Left renal pelvis (tissue), 4 donors: Measurements from ENCODE around the gene CFAP20. TPM values are rescaled to one million over a fixed set of nuclear protein-coding genes. Genes with fewer than 3 reads are reported as not detected.
"Not testable (repeated sequence)": the region's sequence is repeated elsewhere in the genome, so short reads cannot be mapped to it uniquely, and the experiment has no call there.

Experiments
- DNase-seq, 4 donors: peaks; one replicate each; pipeline ENCODE4 v3.0.0-alpha.2; 2013; ENCODE audit warnings: low read depth in 4 of 4, low spot score in 3 of 4
- polyA plus RNA-seq, 4 donors: library from polyadenylated mRNA; unstranded; fragments of 120-200 nt; gene quantifications; one replicate each; pipeline ENCODE4 v1.2.1, GENCODE V29; 2013; ENCODE audit not compliant: insufficient read length in 4 of 4

Gene CFAP20
- polyA plus RNA-seq, 4 donors = 63.0 to 80.3 (median 71.9) TPM

- DNase-seq = no peak
Observed at GRCh38 chr16:58099097-58099955, 29.9 kb downstream of the CFAP20 start.

GRCh38 chr16:58098207-58099096 is 30.7 kb downstream of the CFAP20 start:
- no peak for DNase-seq

DNA sequence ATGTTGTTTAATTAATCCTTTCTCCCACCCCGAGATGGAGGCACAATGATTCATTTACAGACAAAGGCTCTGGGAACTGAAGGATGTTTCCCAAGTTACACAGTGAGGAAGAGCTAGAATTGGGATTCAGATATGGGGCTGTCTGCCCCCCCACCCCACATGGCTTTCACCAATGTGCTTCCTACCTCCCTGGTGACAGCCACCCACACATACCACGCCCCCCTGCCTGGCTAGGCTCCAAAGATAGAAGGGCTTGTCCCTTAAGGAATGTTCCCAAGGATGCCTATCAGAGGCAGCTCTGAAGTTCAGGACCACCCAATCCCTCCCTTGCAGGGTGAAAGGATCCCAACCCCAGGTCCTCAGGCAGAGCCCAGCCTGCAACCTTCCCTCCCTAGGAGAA is 32.9 kb downstream of the CFAP20 start:
- no peak for DNase-seq

DNA sequence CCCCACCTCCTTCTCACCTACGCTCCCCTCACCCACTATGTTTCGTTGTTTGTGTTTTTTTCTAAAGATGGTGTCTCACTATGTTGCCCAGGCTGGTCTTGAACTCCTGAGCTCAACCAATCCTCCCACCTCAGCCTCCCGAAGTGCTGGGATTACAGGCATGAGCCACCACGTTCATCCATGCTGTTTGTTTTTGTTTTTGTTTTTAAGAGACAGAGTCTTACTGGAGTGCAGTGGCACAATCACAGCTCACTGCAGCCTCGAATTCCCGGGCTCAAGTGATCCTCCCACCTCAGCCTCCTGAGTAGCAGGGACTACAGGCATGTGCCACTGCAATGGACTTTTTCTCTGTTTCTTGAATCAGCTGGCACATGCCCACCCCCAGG is 33.6 kb downstream of the CFAP20 start:
- not testable (repeated sequence) for DNase-seq

DNA sequence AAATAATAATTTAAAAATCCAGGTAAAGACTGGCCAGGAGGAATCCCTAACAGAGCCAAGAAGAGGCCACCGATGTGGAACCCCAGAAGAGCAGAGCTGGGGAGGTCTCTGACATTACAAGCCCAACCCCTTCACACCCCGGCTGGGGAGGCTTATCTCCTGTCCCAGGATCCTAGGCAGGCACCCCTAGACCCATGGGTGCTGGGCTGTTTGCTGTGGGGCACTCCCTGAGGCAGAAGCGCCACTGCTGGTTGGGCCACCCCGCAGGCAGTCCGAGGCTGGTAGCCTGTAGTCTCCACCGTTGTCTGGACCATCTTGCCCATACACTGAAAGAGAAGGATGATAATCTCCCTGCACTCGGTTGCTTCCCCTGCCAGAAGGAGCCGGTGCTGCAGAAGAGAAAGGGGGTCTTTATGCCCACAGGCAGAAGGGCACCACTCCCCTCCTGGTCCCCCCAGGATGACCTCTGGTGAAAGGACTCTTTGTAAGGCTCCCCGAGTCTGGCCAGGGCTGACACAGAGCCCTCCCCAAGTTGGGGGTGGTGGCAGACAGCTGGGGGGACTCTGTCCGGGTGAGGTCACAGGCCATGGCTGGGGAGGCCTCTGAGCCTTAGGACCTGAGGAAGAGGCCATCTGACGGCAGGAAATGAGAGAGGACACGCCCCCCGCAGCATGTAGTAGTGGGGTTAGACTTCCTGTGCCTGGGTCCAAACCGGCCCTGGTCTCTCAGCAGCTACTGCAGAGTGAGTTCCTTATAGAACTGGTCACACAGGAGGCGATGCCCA is 34.2 kb downstream of the CFAP20 start:
- no peak for DNase-seq

- DNase-seq = no peak
Observed at GRCh38 chr16:58094026-58094425, 35.2 kb downstream of the CFAP20 start.

DNA sequence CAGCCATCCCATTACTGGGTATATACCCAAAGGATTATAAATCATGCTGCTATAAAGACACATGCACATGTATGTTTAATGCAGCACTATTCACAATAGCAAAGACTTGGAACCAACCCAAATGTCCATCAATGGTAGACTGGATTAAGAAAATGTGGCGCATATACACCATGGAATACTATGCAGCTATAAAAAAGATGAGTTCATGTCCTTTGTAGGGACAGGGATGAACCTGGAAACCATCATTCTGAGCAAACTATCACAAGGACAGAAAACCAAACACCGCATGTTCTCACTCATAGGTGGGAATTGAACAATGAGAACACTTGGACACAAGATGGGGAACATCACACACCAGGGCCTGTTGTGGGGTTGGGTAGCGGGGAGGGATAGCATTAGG is 38.8 kb downstream of the CFAP20 start:
- not testable (repeated sequence) for DNase-seq

GRCh38 chr16:58088091-58088490 is 41.1 kb downstream of the CFAP20 start:
- no peak for DNase-seq

DNA sequence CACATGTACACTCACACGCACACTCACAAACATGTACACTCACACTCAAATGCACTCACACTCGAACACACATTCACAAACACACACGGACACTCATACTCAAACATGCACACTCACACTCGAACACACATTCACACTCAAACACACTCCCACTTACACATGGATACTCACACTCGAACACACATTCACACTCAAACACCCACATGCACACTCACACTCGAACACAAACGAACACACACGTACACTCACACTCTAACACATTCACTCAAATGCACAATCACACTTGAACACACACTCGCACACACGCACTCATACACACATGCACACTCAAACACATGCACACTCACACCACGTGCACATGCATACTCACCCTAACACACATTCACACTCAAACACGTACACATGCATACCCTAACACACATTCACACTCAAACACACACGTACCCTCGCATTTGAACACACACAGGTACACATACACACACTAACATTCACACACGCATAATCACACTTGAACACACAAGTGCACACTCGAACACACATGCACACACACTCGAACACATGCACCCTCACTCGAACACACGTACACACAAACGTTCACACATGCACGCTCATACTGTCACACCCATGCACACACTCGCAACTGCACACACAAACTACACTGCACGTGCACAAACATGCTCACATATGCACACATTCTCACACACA is 41.8 kb downstream of the CFAP20 start:
- no peak for DNase-seq

DNA sequence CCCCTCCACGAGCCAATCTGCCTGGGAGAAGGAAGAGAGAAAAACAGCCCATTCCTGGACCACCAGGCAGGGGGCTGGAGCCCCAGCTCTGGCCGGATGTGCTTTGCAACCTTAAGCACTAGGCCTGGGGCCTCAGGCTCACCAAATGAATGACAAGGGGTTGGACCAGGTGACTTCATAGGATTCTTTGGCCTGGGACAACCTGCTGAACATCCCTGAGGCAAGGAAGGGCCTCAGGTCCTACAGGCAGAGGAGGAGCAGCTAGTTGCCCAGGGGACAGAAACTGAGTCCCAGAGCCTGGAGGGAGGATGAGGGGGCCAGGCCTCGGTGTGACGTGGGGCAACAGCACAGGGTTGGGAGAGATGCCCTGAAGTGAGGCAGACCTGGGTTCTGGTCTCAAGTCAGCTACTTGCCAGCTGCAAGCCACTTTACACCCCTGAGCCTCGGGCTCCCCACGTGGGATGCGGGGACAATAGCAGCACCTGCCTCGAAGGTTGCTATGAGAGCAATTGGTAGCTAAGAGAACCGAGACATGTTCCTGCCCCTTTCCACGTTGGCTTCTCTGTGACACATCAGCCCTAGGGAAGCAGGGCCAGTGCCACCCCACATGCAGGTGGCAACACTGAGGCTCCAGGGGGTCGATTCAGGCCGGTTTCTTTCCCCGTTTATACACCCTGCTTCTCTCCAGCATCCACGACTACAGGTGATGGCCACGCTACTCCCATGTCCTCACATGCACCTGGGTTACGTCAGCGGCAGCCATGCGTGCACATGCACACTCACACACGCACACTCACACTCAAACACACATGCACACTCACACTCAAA is 42.6 kb downstream of the CFAP20 start:
- DNase-seq = no peak

- DNase-seq = no peak
Observed at GRCh38 chr16:58085584-58086251, 43.5 kb downstream of the CFAP20 start.

DNA sequence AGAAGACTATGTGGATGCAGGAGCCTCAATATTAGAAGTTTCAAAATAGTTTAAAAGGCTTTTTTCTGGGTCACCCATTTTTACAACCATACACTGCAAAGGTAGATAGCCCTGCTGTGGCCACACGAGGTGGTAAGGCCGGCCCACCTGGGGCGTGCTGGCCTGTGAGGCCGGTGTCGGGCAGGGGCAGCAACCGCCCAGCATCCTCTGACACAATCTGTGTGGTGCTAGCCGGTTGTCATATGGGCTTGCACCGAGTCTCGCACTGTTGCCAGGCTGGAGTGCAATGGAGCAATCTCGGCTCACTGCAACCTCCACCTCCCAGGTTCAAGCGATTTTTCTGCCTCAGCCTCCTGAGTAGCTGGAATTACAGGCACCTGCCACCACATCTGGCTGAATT is 44.0 kb downstream of the CFAP20 start:
- DNase-seq = no peak

DNA sequence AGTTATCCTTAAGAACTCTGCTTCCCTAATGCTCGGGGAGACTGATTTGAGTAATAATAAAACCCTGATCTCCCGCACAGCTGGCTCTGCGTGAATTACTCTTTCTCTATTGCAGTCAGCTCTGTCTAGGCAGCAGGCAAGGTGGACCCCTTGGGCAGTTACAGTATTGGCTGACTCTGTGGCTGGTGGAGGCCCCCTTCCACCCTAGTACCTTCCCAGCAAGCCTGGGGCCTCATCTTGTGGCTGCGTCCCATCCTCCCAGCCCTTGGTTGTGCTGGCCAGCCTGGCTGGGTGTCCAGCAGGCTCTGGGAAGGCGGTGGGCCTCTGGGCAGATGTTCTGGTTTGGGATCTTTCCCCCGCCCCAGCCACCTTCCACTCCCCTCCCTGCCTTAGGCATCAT is 44.5 kb downstream of the CFAP20 start:
- no peak for DNase-seq

DNA sequence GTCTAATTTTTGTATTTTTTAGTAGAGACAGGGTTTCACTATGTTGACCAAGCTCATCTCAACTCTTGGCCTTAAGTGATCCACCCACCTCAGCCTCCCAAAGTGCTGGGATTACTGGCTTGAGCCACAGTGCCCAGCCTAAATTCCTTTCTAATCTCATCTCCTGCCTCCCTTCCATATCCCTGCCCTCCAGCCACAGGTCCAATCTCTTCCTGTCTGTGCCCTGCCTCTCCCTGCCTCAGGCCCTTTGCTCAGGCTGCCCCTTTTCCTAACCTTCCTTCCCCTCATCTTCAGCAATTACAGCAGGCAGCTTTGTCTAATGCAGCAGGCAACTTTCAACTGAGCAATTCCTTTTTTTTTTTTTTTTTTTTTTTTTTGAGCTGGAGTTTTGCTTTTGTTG is 46.8 kb downstream of the CFAP20 start:
- no peak for DNase-seq

GRCh38 chr16:58080657-58081056 is 48.5 kb downstream of the CFAP20 start:
- not testable (repeated sequence) for DNase-seq

DNA sequence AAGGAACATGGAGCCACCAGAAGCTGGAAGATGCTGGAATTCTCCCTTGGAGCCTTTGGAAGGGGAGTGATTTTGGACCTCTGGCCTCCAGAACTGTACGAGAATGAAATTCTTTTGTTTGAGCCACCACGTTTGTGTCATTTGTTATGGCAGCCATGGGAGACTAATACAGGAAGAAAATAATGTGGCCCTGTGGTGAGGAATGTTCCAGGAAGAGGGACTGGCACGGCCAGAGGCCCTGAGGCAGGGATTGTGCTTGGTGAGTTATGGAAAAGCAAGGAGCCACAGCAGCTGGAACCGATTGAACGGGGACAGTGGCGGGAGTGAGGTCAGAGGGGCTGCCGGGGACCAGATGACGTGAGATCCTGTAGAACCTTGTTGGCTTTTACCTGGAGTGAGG is 51.4 kb downstream of the CFAP20 start:
- no peak for DNase-seq

DNA sequence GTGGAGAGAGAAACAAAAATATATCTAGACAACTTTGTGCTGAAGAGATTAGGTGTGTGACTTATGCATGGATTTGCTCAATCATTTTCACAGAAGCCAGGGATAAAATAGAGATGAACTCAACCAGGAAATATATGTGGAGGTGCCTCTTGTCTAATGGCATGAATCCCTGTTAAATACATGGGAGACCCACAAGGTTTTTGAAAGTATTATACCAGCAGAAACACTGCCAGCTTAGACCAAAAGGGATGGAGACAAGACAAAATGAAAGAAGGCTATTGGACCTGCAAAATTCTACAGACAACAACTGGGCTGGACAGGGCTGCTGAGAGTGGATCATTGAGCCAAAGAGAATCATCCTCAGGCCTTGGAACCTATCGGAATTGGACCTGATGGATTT is 52.7 kb downstream of the CFAP20 start:
- no peak for DNase-seq

GRCh38 chr16:58074657-58075056 is 54.5 kb downstream of the CFAP20 start:
- DNase-seq = no peak

- DNase-seq = not testable (repeated sequence)
Observed at GRCh38 chr16:58073086-58073485, 56.1 kb downstream of the CFAP20 start.
